ENCODE measurements around the gene RPA4.

GRCh38 chrX:96907516-96908272, 24.0 kb downstream of the RPA4 start:
- TF ChIP-seq, protein P1, sequence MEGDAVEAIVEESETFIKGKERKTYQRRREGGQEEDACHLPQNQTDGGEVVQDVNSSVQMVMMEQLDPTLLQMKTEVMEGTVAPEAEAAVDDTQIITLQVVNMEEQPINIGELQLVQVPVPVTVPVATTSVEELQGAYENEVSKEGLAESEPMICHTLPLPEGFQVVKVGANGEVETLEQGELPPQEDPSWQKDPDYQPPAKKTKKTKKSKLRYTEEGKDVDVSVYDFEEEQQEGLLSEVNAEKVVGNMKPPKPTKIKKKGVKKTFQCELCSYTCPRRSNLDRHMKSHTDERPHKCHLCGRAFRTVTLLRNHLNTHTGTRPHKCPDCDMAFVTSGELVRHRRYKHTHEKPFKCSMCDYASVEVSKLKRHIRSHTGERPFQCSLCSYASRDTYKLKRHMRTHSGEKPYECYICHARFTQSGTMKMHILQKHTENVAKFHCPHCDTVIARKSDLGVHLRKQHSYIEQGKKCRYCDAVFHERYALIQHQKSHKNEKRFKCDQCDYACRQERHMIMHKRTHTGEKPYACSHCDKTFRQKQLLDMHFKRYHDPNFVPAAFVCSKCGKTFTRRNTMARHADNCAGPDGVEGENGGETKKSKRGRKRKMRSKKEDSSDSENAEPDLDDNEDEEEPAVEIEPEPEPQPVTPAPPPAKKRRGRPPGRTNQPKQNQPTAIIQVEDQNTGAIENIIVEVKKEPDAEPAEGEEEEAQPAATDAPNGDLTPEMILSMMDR (conservative IDR thresholded peaks at IDR 0.05; ENCODE audit: low read depth in 2 of 2): no peak
- no peak for TF ChIP-seq EZH2 (IDR thresholded peaks at IDR 0.05; ENCODE audit: low read depth, unreplicated experiment)
- TF ChIP-seq POLR2AphosphoS5 (IDR thresholded peaks at IDR 0.05; ENCODE audit: low read depth): no peak
- TF ChIP-seq, protein P2, sequence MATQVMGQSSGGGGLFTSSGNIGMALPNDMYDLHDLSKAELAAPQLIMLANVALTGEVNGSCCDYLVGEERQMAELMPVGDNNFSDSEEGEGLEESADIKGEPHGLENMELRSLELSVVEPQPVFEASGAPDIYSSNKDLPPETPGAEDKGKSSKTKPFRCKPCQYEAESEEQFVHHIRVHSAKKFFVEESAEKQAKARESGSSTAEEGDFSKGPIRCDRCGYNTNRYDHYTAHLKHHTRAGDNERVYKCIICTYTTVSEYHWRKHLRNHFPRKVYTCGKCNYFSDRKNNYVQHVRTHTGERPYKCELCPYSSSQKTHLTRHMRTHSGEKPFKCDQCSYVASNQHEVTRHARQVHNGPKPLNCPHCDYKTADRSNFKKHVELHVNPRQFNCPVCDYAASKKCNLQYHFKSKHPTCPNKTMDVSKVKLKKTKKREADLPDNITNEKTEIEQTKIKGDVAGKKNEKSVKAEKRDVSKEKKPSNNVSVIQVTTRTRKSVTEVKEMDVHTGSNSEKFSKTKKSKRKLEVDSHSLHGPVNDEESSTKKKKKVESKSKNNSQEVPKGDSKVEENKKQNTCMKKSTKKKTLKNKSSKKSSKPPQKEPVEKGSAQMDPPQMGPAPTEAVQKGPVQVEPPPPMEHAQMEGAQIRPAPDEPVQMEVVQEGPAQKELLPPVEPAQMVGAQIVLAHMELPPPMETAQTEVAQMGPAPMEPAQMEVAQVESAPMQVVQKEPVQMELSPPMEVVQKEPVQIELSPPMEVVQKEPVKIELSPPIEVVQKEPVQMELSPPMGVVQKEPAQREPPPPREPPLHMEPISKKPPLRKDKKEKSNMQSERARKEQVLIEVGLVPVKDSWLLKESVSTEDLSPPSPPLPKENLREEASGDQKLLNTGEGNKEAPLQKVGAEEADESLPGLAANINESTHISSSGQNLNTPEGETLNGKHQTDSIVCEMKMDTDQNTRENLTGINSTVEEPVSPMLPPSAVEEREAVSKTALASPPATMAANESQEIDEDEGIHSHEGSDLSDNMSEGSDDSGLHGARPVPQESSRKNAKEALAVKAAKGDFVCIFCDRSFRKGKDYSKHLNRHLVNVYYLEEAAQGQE (IDR thresholded peaks at IDR 0.05; ENCODE audit: unreplicated experiment): no peak
- TF ChIP-seq NANOG (IDR thresholded peaks at IDR 0.05; ENCODE audit: borderline replicate concordance): no peak
- no peak for TF ChIP-seq EZH2phosphoT487 (IDR thresholded peaks at IDR 0.05; ENCODE audit: unreplicated experiment)
- TF ChIP-seq, protein P3, sequence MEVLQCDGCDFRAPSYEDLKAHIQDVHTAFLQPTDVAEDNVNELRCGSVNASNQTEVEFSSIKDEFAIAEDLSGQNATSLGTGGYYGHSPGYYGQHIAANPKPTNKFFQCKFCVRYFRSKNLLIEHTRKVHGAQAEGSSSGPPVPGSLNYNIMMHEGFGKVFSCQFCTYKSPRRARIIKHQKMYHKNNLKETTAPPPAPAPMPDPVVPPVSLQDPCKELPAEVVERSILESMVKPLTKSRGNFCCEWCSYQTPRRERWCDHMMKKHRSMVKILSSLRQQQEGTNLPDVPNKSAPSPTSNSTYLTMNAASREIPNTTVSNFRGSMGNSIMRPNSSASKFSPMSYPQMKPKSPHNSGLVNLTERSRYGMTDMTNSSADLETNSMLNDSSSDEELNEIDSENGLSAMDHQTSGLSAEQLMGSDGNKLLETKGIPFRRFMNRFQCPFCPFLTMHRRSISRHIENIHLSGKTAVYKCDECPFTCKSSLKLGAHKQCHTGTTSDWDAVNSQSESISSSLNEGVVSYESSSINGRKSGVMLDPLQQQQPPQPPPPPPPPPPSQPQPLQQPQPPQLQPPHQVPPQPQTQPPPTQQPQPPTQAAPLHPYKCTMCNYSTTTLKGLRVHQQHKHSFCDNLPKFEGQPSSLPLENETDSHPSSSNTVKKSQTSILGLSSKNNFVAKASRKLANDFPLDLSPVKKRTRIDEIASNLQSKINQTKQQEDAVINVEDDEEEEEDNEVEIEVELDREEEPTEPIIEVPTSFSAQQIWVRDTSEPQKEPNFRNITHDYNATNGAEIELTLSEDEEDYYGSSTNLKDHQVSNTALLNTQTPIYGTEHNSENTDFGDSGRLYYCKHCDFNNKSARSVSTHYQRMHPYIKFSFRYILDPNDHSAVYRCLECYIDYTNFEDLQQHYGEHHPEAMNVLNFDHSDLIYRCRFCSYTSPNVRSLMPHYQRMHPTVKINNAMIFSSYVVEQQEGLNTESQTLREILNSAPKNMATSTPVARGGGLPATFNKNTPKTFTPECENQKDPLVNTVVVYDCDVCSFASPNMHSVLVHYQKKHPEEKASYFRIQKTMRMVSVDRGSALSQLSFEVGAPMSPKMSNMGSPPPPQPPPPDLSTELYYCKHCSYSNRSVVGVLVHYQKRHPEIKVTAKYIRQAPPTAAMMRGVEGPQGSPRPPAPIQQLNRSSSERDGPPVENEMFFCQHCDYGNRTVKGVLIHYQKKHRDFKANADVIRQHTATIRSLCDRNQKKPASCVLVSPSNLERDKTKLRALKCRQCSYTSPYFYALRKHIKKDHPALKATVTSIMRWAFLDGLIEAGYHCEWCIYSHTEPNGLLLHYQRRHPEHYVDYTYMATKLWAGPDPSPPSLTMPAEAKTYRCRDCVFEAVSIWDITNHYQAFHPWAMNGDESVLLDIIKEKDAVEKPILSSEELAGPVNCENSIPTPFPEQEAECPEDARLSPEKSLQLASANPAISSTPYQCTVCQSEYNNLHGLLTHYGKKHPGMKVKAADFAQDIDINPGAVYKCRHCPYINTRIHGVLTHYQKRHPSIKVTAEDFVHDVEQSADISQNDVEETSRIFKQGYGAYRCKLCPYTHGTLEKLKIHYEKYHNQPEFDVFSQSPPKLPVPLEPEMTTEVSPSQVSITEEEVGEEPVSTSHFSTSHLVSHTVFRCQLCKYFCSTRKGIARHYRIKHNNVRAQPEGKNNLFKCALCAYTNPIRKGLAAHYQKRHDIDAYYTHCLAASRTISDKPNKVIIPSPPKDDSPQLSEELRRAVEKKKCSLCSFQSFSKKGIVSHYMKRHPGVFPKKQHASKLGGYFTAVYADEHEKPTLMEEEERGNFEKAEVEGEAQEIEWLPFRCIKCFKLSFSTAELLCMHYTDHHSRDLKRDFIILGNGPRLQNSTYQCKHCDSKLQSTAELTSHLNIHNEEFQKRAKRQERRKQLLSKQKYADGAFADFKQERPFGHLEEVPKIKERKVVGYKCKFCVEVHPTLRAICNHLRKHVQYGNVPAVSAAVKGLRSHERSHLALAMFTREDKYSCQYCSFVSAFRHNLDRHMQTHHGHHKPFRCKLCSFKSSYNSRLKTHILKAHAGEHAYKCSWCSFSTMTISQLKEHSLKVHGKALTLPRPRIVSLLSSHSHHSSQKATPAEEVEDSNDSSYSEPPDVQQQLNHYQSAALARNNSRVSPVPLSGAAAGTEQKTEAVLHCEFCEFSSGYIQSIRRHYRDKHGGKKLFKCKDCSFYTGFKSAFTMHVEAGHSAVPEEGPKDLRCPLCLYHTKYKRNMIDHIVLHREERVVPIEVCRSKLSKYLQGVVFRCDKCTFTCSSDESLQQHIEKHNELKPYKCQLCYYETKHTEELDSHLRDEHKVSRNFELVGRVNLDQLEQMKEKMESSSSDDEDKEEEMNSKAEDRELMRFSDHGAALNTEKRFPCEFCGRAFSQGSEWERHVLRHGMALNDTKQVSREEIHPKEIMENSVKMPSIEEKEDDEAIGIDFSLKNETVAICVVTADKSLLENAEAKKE (CRISPR knock-in tag; IDR thresholded peaks at IDR 0.05): no peak
- TF ChIP-seq JUNB (IDR thresholded peaks at IDR 0.05; ENCODE audit: unreplicated experiment): no peak
- no peak for TF ChIP-seq CREB1 (CRISPR knock-in tag; IDR thresholded peaks at IDR 0.05; ENCODE audit: low read depth)

All from GM23338 (cell line).